Measurements from ENCODE around the gene MAD2L1BP. TPM values are rescaled to one million over a fixed set of nuclear protein-coding genes. Genes with fewer than 3 reads are reported as not detected.
A peak's percentile ranks its signal among the peaks of the same experiment; 100 is the strongest.

Gene MAD2L1BP
- total RNA-seq, 3 donors from 2014 or later (not counting 1 experiment from before 2014, with no cell fraction given): 29.9 to 43.3 (median 38.3) TPM

DNA sequence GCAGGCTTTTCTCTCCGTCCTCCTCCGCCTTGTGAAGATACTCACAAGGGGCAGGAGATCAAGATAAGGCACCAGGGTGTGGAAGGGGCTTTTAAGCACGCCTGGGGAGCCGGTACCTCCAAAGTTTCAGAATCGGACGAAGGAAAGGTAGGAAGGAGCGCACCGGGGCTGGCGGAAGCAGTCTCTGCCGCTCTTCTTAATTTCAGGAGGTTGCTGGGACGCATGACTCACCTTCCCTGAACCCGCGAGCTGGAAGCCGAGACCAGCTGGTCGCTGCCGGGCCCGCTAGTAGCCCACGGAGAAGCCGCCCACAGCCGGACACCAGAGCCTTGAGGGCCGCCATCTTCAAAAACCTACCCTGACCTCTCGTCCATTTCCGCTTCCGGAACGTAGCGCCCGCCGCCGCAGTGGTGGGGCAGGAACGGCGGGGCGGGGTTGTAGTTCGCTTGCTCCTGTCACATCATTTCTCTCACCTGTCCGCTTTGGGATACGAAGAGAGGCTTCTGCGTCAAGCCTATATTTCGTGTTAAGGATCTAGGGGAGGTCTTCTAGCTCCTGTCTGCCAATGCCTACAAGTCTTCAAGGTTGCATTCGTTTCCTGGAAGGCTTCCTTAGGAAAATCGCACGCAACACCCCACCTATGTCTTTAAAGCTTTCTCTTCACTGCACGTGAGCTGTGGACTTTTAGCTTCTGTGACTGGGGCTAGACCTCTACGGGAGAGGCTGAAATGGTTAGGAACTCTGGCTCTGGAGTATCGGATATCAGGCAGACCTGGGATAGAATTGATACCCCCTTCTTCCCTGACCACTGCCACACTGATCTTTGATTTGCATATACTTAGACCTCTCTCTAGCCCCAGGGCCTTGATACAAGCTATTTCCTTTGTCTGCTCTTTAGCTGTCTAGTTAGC is 52.1 kb downstream of the MAD2L1BP start, which contains the start of gene MRPS18A:
TSS of gene MRPS18A (minus strand) at position 355 of the 911 bp plus-strand sequence. CDS start at position 343, 12 bp downstream.
- no peaks in the 10 kb centered on the region for H3K36me3 Mint-ChIP-seq
- Histone ChIP-seq H3K27me3 (ENCODE audit: control insufficient read depth, insufficient read depth, low read length) (no peaks in the 10 kb centered on the region), H3K4me3 (ENCODE audit: low read length) (peak within 1 kb of the TSS; percentile 77), H3K4me1 (ENCODE audit: control insufficient read depth, insufficient read depth, low read length) (peaks cover 15% of the 10 kb centered on the region), H3K27ac (ENCODE audit: low read length) (peak within 1 kb of the TSS; percentile 66), H3K9me3 (ENCODE audit: control insufficient read depth, insufficient read depth, low read length) (no peaks in the 10 kb centered on the region), H3K36me3 (ENCODE audit: control insufficient read depth, insufficient read depth, low read length) (peaks cover 3% of the 10 kb centered on the region)
- TF ChIP-seq, protein P1, sequence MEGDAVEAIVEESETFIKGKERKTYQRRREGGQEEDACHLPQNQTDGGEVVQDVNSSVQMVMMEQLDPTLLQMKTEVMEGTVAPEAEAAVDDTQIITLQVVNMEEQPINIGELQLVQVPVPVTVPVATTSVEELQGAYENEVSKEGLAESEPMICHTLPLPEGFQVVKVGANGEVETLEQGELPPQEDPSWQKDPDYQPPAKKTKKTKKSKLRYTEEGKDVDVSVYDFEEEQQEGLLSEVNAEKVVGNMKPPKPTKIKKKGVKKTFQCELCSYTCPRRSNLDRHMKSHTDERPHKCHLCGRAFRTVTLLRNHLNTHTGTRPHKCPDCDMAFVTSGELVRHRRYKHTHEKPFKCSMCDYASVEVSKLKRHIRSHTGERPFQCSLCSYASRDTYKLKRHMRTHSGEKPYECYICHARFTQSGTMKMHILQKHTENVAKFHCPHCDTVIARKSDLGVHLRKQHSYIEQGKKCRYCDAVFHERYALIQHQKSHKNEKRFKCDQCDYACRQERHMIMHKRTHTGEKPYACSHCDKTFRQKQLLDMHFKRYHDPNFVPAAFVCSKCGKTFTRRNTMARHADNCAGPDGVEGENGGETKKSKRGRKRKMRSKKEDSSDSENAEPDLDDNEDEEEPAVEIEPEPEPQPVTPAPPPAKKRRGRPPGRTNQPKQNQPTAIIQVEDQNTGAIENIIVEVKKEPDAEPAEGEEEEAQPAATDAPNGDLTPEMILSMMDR (IDR thresholded peaks at IDR 0.05): no peak
- peaks cover 38 to 52% of the 10 kb centered on the region in 2 donors for H3K4me1 Mint-ChIP-seq
- intact Hi-C loops (cut with micrococcal nuclease): no loop called here
- peaks cover 7 to 10% of the 10 kb centered on the region in 2 donors for H3K27me3 Mint-ChIP-seq (ENCODE audit: low read depth in 2 of 2)
- peak within 1 kb of the TSS; percentile 86 to 91 for H3K27ac Mint-ChIP-seq
- H3K9me3 Mint-ChIP-seq: no peaks in the 10 kb centered on the region
- H3K4me3 Mint-ChIP-seq: peak within 1 kb of the TSS; percentile 95
- DNase-seq: peak; percentile 70 to 85
- ATAC-seq: peak; percentile 93 to 99 (median 98)
- WGBS (ENCODE audit: insufficient coverage): 1% methylated on average over 39 of the region's 43 CpGs

DNA sequence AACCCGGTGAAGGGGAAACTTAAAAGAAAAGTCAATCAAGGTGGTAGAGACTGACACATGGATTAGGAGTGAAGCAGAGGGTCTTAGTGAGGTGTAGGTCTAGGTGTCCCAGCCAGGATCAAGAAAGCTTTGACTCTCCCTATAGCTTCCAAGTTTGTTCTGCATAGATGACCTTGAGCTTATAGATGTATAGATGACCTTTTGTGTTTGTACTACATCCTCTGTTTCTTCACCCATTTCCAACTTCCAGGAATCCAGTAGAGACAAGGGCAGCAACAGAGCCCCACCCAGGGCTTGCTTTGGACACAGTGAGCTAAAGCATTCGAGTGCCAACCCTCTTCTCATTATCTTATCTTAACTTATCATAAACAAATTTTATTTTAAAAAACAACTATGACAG is 53.8 kb downstream of the MAD2L1BP start:
- Mint-ChIP-seq H3K9me3 (no peaks in the 10 kb centered on the region), H3K4me1 (peaks cover 25 to 35% of the 10 kb centered on the region in 2 donors), H3K36me3 (no peaks in the 10 kb centered on the region), H3K27ac (no peak overlapping the region), H3K4me3 (peak overlapping the region; percentile 17), H3K27me3 (ENCODE audit: low read depth in 2 of 2) (peaks cover 7 to 12% of the 10 kb centered on the region in 2 donors)
- TF ChIP-seq, protein P1 (IDR thresholded peaks at IDR 0.05): no peak
- H3K4me3 ChIP-seq (ENCODE audit: low read length): no peak overlapping the region
- H3K27me3 ChIP-seq (ENCODE audit: control insufficient read depth, insufficient read depth, low read length): no peaks in the 10 kb centered on the region
- H3K27ac ChIP-seq (ENCODE audit: low read length): no peak overlapping the region
- peaks cover 15% of the 10 kb centered on the region for H3K4me1 ChIP-seq (ENCODE audit: control insufficient read depth, insufficient read depth, low read length)
- ATAC-seq: no peak
- no peaks in the 10 kb centered on the region for H3K9me3 ChIP-seq (ENCODE audit: control insufficient read depth, insufficient read depth, low read length)
- no peaks in the 10 kb centered on the region for H3K36me3 ChIP-seq (ENCODE audit: control insufficient read depth, insufficient read depth, low read length)
- WGBS (ENCODE audit: insufficient coverage): 88% methylated on average over 1 of the region's 2 CpGs
- intact Hi-C loops (cut with micrococcal nuclease): no loop called here
- no peak for DNase-seq

Other genes with a start within 250 kb of the MAD2L1BP start
- 10 to 100 TPM; 74.6 to 90.5 (median 81.9) TPM for gene ABCC10, start 208.3 kb upstream of the MAD2L1BP start, total RNA-seq
- gene DLK2, start 180.3 kb upstream of the MAD2L1BP start, total RNA-seq: not detected
- 10 to 100 TPM; 26.7 to 33.8 (median 29.9) TPM for gene TJAP1, start 158.3 kb upstream of the MAD2L1BP start, total RNA-seq
- under 1 TPM; 0.24 to 0.68 (median 0.45) TPM for gene LRRC73, start 125.5 kb upstream of the MAD2L1BP start, total RNA-seq
- 10 to 100 TPM; 59.3 to 78.4 (median 70.0) TPM for gene YIPF3, start 118.9 kb upstream of the MAD2L1BP start, total RNA-seq
- gene POLR1C, start 118.8 kb upstream of the MAD2L1BP start, total RNA-seq: 10 to 100 TPM; 22.3 to 29.3 (median 25.8) TPM
- 10 to 100 TPM; 47.6 to 54.6 (median 48.7) TPM for gene XPO5, start 59.8 kb upstream of the MAD2L1BP start, total RNA-seq
- gene POLH, start 59.7 kb upstream of the MAD2L1BP start, total RNA-seq: 10 to 100 TPM in 1 of 3 donors, 1 to 10 TPM in 2; 7.7 to 11.2 (median 7.8) TPM
- gene GTPBP2, start 6.6 kb upstream of the MAD2L1BP start, total RNA-seq: 10 to 100 TPM; 56.5 to 71.7 (median 69.3) TPM
- under 1 TPM in 1 of 3 donors, not detected in 2; 0.23 TPM for gene RSPH9, start 9.2 kb downstream of the MAD2L1BP start, total RNA-seq
- gene MRPS18A, start 52.0 kb downstream of the MAD2L1BP start, total RNA-seq: 10 to 100 TPM; 29.0 to 39.8 (median 33.1) TPM
- gene VEGFA, start 134.4 kb downstream of the MAD2L1BP start, total RNA-seq: 10 to 100 TPM in 1 of 3 donors, 1 to 10 TPM in 2; 3.6 to 27.5 (median 3.7) TPM